ENCODE measurements around the gene WNT5A.

GRCh38 chr3:55526332-55527030, 39.4 kb upstream of the WNT5A start:
- TF ChIP-seq RAD21 (IDR thresholded peaks at IDR 0.05; ENCODE audit: low read depth): no peak
- TF ChIP-seq MAX (IDR thresholded peaks at IDR 0.05): no peak
- TF ChIP-seq CEBPB (IDR thresholded peaks at IDR 0.05): no peak
- TF ChIP-seq TAF1 (IDR thresholded peaks at IDR 0.05; ENCODE audit: low read depth): no peak
- no peak for TF ChIP-seq REST (IDR thresholded peaks at IDR 0.05; ENCODE audit: low read depth)

All from Ishikawa (cell line).